Endothelial cell (in vitro differentiated cells): ENCODE data around the gene ZNF682. TPM values are rescaled to one million over a fixed set of nuclear protein-coding genes. Genes with fewer than 3 reads are reported as not detected.
A peak's percentile ranks its signal among the peaks of the same experiment; 100 is the strongest.
"Not testable (repeated sequence)": the region's sequence is repeated elsewhere in the genome, so short reads cannot be mapped to it uniquely, and the experiment has no call there.

Experiments used
- DNase-seq: peaks from one replicate; pipeline ENCODE4 v3.0.0; 2021; ENCODE audit warnings: low spot score
- H3K27ac Mint-ChIP-seq: one replicate; pipeline ENCODE4 v1.8.0; 2021; ENCODE audit warnings: mixed read lengths, inconsistent platforms; ENCODE audit not compliant: unreplicated experiment
- H3K27me3 Mint-ChIP-seq: one replicate; pipeline ENCODE4 v1.8.0; 2021; ENCODE audit warnings: mild to moderate bottlenecking, moderate library complexity, mixed read lengths, inconsistent platforms; ENCODE audit not compliant: unreplicated experiment
- H3K36me3 Mint-ChIP-seq: one replicate; pipeline ENCODE4 v1.8.0; 2021; ENCODE audit warnings: mild to moderate bottlenecking, low read depth, mixed read lengths, inconsistent platforms; ENCODE audit not compliant: unreplicated experiment
- H3K4me1 Mint-ChIP-seq: one replicate; pipeline ENCODE4 v1.8.0; 2021; ENCODE audit warnings: mild to moderate bottlenecking, mixed read lengths, inconsistent platforms; ENCODE audit not compliant: unreplicated experiment
- H3K4me3 Mint-ChIP-seq: one replicate; pipeline ENCODE4 v1.8.0; 2021; ENCODE audit warnings: mild to moderate bottlenecking, mixed read lengths, inconsistent platforms; ENCODE audit not compliant: unreplicated experiment
- H3K9me3 Mint-ChIP-seq: one replicate; pipeline ENCODE4 v1.8.0; 2021; ENCODE audit warnings: mixed read lengths, inconsistent platforms; ENCODE audit not compliant: unreplicated experiment
- CTCF ChIP-seq: fragments of 200-600 bp; sonication (generic); IDR thresholded peaks from one replicate; pipeline ENCODE4 v1.5.0; 2021; ENCODE audit warnings: antibody characterized with exemption; ENCODE audit not compliant: unreplicated experiment
- total RNA-seq: library from RNA; stranded (reverse); fragmentation: NEBNext Ultra II Directional; extraction: Animal tissue kit (Norgen Biotek cat#: 25700); gene quantifications from one replicate; pipeline ENCODE4 v1.2.1, GENCODE V29; 2021; ENCODE audit not compliant: unreplicated experiment

The ZNF682 gene
- total RNA-seq, 1 donor from 2014 or later, result 25.6 TPM

DNA sequence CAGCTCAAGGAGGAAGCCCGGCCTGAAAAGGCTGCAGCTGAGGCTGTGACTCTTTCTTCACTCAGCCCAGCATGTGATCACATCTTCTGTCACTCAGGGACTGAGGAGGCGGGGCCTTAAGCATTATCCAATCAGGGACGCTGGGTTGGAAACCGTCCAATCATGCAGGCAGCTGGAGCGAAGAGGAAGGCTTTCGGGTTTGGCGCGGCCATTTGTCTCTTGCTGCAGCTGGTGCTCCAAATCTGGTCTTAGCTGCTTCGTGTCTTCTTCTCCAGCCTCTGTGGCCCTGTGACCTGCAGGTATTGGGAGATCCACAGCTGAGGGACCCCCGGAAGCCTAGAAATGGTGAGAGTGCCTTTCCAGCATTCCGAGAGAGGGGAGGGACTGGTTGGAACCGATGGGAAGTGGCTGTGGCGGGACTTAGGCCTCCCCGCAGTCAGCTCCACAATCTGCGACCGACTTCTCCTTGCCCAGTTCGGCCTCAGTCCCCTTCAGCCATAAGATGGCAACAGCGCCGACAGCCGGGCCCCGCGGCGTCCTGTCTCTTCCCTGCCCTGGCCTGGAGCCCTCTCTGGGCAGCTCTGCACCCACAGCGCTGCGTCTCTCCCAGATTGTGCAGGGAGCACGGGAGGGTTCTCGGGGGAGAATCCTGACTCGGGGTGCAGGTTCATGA is 38.6 kb upstream of the ZNF682 start, which contains the start of gene ZNF90:
Gene ZNF90 (plus strand): TSS at position 210 of the 673 bp plus-strand sequence. CDS start 133 bp downstream, at position 343.
- peak; percentile 87 for DNase-seq
- H3K36me3 Mint-ChIP-seq, result peaks cover 4% of the 10 kb centered on the region
- peaks cover 5% of the 10 kb centered on the region for H3K27me3 Mint-ChIP-seq
- H3K27ac Mint-ChIP-seq, result peak within 1 kb of the TSS; percentile 48
- no peak for TF ChIP-seq CTCF
- no peaks in the 10 kb centered on the region for H3K9me3 Mint-ChIP-seq
- H3K4me3 Mint-ChIP-seq, result peak within 1 kb of the TSS; percentile 94
- peaks cover 33% of the 10 kb centered on the region for H3K4me1 Mint-ChIP-seq

GRCh38 chr19:20072936-20073335 is 33.6 kb upstream of the ZNF682 start:
- TF ChIP-seq CTCF, result no peak
- no peaks in the 10 kb centered on the region for H3K4me1 Mint-ChIP-seq
- H3K9me3 Mint-ChIP-seq, result peaks cover 4% of the 10 kb centered on the region
- H3K4me3 Mint-ChIP-seq, result no peak overlapping the region
- peaks cover 2% of the 10 kb centered on the region for H3K27me3 Mint-ChIP-seq
- peaks cover 10% of the 10 kb centered on the region for H3K36me3 Mint-ChIP-seq
- DNase-seq, result no peak
- no peak overlapping the region for H3K27ac Mint-ChIP-seq

GRCh38 chr19:20070691-20071090 is 31.4 kb upstream of the ZNF682 start:
- Mint-ChIP-seq H3K27ac (no peak overlapping the region), H3K27me3 (peaks cover 2% of the 10 kb centered on the region), H3K4me1 (no peaks in the 10 kb centered on the region), H3K9me3 (peaks cover 4% of the 10 kb centered on the region), H3K36me3 (peaks cover 10% of the 10 kb centered on the region), H3K4me3 (no peak overlapping the region)
- DNase-seq, result no peak
- no peak for TF ChIP-seq CTCF

DNA sequence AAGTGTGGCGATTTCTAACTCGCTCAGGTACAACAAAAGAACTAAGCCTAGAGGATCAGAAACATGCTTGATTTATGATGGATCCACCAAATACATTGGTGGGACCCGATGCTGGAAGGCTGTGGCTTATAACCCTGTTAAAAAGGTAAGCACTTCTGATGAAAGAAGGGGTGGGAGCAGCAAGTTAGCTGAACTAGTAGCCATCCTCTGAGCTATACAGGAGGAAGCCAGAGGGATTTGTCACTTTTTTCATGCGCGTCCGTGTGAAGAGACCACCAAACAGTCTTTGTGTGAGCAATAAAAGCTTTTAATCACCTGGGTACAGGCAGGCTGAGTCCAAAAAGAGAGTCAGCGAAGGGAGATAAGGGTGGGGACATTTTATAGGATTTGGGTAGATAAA is 29.3 kb upstream of the ZNF682 start:
- not testable (repeated sequence) for H3K27ac Mint-ChIP-seq, H3K4me3 Mint-ChIP-seq, H3K9me3 Mint-ChIP-seq, H3K4me1 Mint-ChIP-seq, DNase-seq, H3K27me3 Mint-ChIP-seq
- peaks cover 10% of the 10 kb centered on the region for H3K36me3 Mint-ChIP-seq

DNA sequence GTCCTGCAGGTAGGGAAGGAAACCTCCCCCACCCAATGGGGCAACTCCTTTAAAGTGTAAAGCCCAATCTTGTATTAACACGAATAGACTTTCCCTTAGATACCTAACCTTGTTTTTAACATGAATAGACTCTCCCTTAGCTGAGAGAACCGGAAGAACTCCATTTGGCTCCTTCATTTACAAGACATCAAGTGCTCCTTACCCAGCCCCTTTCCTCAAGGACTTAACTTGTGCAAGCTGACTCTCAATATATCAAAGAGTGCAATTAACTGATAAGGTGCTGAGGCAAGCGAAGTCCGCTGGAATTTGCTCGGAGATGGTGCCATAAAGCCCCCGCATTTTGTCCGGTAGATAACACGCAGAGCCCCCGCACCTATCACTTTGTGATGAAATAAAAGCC is 28.6 kb upstream of the ZNF682 start:
- Mint-ChIP-seq H3K4me1 (no peaks in the 10 kb centered on the region), H3K36me3 (peaks cover 10% of the 10 kb centered on the region), H3K27me3 (peaks cover 2% of the 10 kb centered on the region), H3K27ac (no peak overlapping the region), H3K9me3 (peaks cover 4% of the 10 kb centered on the region), H3K4me3 (no peak overlapping the region)
- DNase-seq, result no peak
- TF ChIP-seq CTCF, result no peak
